T47D (cell line): ENCODE data around the gene BHMT2.

Experiments
- DNase-seq, 2 experiments: peaks; one replicate each; pipeline versions ENCODE4 v3.0.0 to v3.0.0-alpha.2; 2011 to 2012; ENCODE audit warnings: low read depth in 1 of 2, low spot score in 1 of 2
- JUND ChIP-seq: IDR thresholded peaks from 2 replicates; pipeline ENCODE4 v1.6.1; 2012; ENCODE audit warnings: low read depth
- in situ Hi-C: cut with HindIII; loops from 2 replicates; pipeline ENCODE4 v1.10.0; 2016; ENCODE audit warnings: low sequenced_read_pairs, low pct_unique_long_range_greater_than_20kb

Gene BHMT2, protein sequence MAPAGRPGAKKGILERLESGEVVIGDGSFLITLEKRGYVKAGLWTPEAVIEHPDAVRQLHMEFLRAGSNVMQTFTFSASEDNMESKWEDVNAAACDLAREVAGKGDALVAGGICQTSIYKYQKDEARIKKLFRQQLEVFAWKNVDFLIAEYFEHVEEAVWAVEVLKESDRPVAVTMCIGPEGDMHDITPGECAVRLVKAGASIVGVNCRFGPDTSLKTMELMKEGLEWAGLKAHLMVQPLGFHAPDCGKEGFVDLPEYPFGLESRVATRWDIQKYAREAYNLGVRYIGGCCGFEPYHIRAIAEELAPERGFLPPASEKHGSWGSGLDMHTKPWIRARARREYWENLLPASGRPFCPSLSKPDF

DNA sequence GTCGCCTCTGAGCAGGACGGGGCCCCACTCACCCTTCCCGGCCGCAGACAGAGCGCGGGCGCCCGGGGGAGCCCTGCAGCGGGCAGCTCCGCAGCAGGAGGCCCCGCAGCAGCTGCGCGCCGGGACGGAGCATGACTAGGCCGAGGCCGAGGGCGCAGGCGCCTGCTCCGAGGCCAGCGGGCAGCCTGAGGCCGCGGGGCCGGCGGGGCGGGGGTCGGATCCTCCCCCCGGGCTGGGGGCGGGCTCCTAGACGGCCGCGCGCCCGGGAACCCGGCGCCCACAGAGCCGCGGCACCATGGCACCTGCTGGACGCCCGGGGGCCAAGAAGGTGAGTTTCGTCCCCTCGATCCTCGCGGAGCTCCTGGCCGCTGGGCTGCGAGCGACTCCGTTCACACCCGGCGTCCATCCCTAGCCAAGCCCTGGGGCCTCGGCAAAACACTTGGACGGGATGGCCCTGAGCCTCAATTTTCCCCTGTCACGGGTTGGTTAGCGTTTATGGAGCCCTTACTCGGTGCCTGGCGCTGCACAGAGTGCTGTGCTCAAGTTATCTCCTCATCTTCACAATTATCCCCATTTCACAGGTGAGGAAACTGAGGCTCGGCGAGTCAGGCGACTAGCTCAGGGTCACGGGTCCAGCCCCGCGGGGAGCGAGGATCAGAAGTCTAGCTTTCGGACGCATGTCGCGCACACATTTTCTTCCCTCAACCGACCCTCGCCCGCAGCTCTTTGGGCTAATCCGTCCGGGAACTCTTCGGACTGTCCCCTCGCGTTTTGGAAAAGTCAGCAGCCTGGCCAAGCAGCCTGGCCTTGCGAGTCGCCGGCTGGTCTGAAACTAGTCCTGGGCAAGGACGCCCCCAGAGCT lies at the start of gene BHMT2, which contains the start of gene DMGDH:
BHMT2 (plus strand) TSS at position 280 of the 862 bp plus-strand sequence; CDS start at position 296, 16 bp downstream.
DMGDH (minus strand) TSS at position 187 of the 862 bp plus-strand sequence; CDS start at position 133, 54 bp downstream.
- no peak for DNase-seq
- no peak for TF ChIP-seq JUND
- in situ Hi-C loops, result no loop called here

DNA sequence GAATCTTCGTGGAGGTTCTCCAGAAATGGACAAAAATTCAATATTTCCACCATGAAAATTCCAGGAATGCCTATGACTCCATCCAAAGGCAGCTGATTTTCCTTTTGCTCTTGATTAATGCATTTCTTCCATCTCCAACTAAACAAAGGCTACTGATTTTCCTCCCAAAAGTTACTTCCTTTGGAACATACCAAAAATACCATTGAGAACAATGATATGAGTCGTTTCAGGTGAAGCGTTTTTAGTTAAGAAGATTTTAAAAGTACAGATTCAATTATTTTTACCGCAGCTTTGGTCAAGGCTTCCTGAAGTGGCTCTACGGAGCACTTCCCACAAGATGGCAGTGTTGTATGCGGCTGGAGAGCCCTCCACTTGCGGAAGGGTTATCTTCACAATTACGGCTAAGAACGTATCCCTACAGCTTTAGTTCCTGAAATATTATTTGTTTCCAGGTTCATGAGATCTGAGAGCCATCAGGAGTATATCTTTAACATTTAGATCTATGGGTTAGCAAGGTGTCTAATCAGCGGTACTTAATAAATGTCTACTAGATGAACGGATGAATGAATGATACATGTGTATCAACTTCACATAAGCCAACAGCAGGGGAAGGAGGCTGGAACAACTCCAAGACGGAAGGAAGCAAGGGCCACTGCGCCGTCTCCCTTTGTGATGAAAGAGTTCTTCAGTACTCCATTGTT lies 48.6 kb upstream of the BHMT2 start:
- no peak for TF ChIP-seq JUND
- in situ Hi-C loops, result no loop called here
- DNase-seq, result peak; percentile 16 to 68

DNA sequence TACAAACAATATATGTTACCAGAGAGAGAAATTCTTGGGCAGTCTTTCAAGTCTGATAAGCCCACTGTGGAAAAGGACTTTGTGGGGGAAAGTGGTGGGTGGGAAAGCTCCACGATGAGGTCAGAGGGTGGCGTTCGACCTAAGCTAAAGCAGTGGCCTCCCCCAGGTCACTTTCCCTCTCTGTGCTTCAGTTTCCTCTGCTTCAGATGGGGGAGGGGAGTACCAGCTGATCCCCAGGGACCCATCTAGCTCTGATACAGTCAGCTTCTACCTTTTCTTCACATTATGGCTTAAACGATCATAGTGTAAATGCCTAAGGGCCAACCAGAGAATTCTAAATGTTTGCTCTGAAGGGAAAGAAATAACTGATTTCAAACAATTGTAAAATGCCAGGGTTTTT lies 47.8 kb upstream of the BHMT2 start:
- TF ChIP-seq JUND, result no peak
- in situ Hi-C loops, result no loop called here
- no peak for DNase-seq

DNA sequence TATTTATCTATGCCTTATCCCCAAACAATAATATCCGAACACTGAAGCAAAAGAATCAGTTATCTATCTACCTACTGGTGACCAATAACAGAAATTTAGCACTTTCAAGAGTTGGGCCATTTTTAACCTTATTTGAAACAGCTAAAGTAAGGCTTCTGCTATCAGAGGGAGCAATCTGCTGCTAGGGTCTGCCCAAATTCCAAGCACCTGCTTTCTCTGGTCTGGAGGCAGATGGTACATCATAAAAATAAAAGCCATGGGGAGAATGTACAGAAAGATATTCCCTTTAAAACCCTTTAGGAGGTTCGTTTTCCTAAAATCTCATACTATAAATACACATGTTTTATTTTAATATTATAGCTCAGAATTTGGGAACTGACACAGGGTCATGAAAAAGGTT lies 46.8 kb upstream of the BHMT2 start:
- no peak for DNase-seq
- in situ Hi-C loops, result no loop called here
- no peak for TF ChIP-seq JUND

DNA sequence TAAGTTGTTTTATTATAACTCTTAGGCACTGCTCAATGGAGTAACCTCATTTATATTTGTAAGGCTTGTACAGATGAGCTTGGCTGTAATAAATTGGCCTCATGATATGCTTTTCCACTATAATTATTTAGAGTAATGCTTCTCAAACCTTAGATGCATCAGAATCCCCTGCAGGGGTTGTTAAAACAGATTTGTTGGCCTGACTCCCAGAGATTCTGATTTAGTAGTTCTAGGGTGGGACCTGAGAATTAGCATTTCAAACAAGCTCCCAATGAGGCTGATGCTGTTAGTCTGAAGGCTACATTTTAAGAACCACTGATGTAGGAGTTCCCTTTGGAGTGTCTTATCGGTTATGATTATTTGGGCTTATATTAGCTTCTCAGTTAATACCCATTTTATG lies 46.2 kb upstream of the BHMT2 start:
- DNase-seq, result no peak

DNA sequence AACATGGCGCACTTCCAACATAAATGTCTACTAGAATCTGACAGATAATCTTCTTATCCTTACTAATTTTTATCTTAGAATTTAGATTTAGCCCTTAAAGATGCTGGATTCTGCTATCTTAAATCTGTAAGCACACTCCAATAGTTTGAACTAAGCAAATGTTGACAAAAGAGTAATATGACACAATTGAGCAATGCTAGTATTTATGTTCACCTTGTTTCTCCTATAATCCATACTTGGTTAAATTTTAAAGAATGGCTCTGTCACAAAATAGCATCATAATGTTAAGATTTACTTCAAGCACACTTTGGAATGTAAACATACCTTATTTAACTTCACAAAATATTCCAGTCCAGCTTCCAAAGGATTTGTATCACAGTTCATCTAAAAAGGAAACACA lies 45.6 kb upstream of the BHMT2 start:
- TF ChIP-seq JUND, result no peak
- in situ Hi-C loops, result no loop called here
- no peak for DNase-seq

More for the DNA sequence above, 46.2 kb upstream of the BHMT2 start:
- in situ Hi-C loops, result no loop called here
- TF ChIP-seq JUND, result no peak

DNA sequence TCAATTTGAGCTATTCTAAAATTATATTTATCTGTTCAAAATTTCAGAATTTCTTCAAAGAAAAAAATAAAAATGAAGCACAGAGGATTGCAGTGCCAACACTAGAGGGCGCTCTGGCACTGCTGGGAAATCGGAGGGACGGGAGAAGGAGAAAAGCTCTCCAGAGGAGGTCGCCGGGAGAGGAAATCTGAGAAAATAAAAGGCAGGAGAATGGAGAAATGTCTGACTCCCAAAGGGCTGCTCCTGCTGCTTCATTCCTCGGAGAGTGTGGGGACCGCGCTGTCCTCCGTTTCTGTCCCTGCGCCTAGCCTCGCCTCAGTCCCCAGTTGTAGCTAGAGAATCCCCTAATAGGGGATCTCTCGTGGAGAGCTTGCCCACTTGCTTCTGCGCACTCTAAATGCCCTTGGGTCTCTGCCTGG lies 44.5 kb upstream of the BHMT2 start:
- no peak for TF ChIP-seq JUND
- peak; percentile 11 to 67 for DNase-seq
- in situ Hi-C loops, result no loop called here

DNA sequence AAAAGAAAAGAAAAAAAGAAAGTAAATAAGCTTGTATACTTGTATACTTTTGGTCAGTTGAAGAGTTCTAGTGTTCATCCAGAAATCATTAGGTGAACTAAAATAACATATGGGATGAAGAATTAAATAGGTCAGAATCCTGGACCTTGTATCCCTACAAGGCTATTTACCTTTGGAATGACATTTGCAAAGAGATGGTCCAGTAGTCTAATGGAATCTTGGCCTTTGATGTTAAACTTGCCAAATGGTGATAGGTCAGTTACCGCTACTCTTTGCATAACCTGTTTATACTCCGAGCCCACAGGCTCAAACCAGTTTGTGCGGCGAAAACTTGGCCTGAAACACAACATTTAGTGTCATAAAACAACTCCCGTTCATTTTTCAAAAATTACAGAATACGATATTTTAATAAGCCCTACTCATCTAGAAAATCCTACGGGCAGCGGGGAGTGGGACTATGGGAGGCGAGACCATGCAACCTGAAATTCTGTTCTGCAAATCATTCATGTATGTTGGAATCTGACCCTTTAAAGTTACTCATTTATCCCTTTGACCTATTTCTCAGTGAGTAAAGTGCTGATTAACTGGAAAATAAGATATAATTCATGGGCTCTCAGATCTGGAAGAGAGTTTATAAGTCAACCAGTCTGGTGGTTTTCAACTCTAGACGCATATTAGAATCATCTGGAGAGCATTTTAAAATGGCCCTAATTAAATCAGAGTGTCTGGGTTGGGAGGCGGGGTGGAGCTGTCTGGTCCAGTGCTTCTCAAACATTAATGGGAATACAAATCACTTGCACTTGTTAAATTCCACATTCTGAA lies 38.7 kb upstream of the BHMT2 start:
- no peak for DNase-seq
- in situ Hi-C loops, result no loop called here
- no peak for TF ChIP-seq JUND

DNA sequence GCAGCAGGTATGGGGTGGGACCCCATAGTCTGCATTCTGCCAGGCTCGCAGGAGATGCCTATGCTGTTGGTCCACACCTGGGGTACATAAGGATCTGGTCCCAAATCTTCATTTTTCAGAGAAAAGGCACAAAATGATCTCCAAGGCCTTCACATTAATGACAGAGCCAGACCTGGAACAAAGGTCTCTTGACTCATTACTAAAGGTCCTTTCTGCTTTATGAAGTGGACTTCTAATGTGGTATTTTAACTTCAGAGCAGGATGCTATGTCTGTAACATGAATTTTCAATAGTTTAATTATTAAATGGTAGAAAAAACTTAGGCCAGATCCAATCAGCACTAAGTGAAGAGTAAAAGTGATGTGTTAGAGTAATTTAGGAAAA lies 38.1 kb upstream of the BHMT2 start:
- TF ChIP-seq JUND, result no peak
- DNase-seq, result no peak

DNA sequence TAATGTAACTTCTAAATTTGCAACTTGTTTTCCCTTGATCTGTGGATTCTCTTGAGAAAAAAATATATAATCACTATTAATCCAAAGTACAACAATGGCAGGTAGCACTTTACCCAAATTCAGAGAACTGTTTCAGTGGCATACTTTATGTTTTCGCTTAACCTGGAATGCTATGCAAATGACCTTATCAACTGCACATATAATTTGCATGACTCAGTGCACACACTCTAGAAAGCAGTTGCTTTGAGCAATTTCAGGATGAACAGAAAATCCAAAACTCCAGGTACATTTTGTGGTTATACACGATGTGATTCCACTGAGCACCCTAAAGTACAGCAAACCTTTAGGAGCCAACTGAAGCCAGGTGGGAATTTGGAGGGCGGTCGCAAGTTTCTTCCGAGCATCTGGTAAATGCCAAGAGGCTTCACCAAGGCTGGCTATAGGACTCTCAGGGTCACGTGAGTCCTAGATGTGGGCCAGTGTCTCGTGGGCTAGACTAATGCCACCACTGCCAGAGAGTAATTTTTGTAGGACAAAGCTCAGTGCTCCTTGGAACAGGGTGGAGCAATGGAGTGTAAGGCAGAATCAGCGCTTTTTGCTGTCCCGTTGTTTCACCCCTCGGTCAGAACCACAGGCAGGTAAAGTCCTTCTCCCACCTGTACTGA lies 37.4 kb upstream of the BHMT2 start:
- no peak for DNase-seq
- no peak for TF ChIP-seq JUND
- in situ Hi-C loops, result no loop called here

More for the DNA sequence above, 38.1 kb upstream of the BHMT2 start:
- in situ Hi-C loops, result no loop called here

DNA sequence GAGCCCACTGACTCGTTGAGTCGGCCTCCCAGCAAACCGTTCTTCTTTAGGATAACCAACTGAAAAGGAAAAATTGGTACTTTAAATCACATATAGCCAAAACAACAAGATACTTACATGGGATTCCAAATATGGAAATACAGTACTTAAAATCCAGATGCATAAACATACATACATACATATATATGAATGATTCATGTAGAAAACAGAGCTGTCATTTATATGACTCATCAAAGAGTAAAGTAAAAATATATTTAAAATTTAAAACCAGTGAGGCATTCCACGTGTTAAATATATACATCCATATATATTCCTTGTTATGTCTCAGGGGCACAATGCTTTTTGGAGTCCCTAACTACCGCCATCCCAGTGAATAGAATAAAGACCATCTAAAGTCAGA lies 36.8 kb upstream of the BHMT2 start:
- TF ChIP-seq JUND, result no peak
- DNase-seq, result no peak
- in situ Hi-C loops, result no loop called here
